Panc1 (cell line): Measurements from ENCODE around the gene UIMC1. TPM values are rescaled to one million over a fixed set of nuclear protein-coding genes. Genes with fewer than 3 reads are reported as not detected.

Experiments
- ATAC-seq: fragments of 200-7000 bp; cut with Tn5 transposase; 2 replicates; pipeline ENCODE4 v1.9.1; 2020; ENCODE audit warnings: mild to moderate bottlenecking, moderate library complexity
- BruUV-seq: library from RNA; stranded (reverse); fragments of 400-500 nt; replicated peaks from 2 replicates; lab custom pipeline; 2021; lab: Mats Ljungman, UMichigan
- CTCF ChIA-PET: fragments of 300-600 bp; sonication (Branson Sonifier 250); formaldehyde crosslinking; loops from one replicate; lab custom pipeline; 2022; ENCODE audit warnings: antibody characterized with exemption; lab: Charles Lee
- POLR2A ChIA-PET: fragments of 300-600 bp; sonication (Branson Sonifier 250); formaldehyde crosslinking; loops from one replicate; lab custom pipeline; 2022; ENCODE audit warnings: antibody characterized with exemption; lab: Charles Lee
- DNase-seq: peaks from one replicate; pipeline ENCODE4 v3.0.0-alpha.2; 2010; ENCODE audit warnings: low read depth, low spot score
- H3K27ac ChIP-seq: 2 replicates; pipeline ENCODE4 v1.5.1; 2011; ENCODE audit warnings: mild to moderate bottlenecking, low read length, inconsistent platforms
- H3K27me3 ChIP-seq: fragments of 200-500 bp; sonication (Bioruptor generic); 2 replicates; pipeline ENCODE4 v1.6.0; 2014; ENCODE audit warnings: low read length, inconsistent platforms; ENCODE audit not compliant: control insufficient read depth, insufficient read depth
- H3K36me3 ChIP-seq: fragments of 200-500 bp; sonication (Bioruptor generic); 2 replicates; pipeline ENCODE4 v1.5.1; 2014; ENCODE audit warnings: inconsistent platforms, mild to moderate bottlenecking, low read length, moderate library complexity; ENCODE audit not compliant: control insufficient read depth, insufficient read depth
- H3K4me1 ChIP-seq: 2 replicates; pipeline ENCODE4 v1.5.1; 2011; ENCODE audit warnings: inconsistent platforms, mild to moderate bottlenecking, low read length, moderate library complexity; ENCODE audit not compliant: control insufficient read depth, insufficient read depth
- H3K4me3 ChIP-seq, 2 experiments: 2 replicates each; pipeline ENCODE4 v1.5.1; 2011 to 2012; ENCODE audit warnings: low read depth in 2 of 2, low read length in 2 of 2, mild to moderate bottlenecking in 2 of 2, inconsistent platforms in 1 of 2, moderate library complexity in 1 of 2
- H3K9me3 ChIP-seq: fragments of 200-500 bp; sonication (Bioruptor generic); 2 replicates; pipeline ENCODE4 v1.5.1; 2014; ENCODE audit warnings: low read depth, mild to moderate bottlenecking, inconsistent platforms, low read length, moderate library complexity; ENCODE audit not compliant: control insufficient read depth, insufficient read depth
- POLR2AphosphoS5 ChIP-seq: IDR thresholded peaks from 2 replicates; pipeline ENCODE4 v1.6.1; 2012; ENCODE audit warnings: mild to moderate bottlenecking, low read depth, low read length, moderate library complexity
- SIN3A ChIP-seq: IDR thresholded peaks from 2 replicates; pipeline ENCODE4 v1.6.1; 2012; ENCODE audit warnings: low read depth, mild to moderate bottlenecking, low read length, moderate library complexity, borderline replicate concordance; ENCODE audit not compliant: insufficient read depth
- TCF7L2 ChIP-seq: IDR thresholded peaks from 2 replicates; pipeline ENCODE4 v1.6.1; 2011; ENCODE audit warnings: mild to moderate bottlenecking, low read depth, low read length, inconsistent platforms
- in situ Hi-C: cut with HindIII; loops from 2 replicates; pipeline ENCODE4 v1.10.0; 2016; ENCODE audit warnings: low sequenced_read_pairs, low pct_unique_long_range_greater_than_20kb
- intact Hi-C: fragments of 100-400 bp; cut with micrococcal nuclease; formaldehyde crosslinking; loops from one replicate; pipeline ENCODE4 v1.10.0; 2022; ENCODE audit not compliant: unreplicated experiment
- total RNA-seq: library from RNA; stranded (reverse); gene quantifications from one replicate; pipeline ENCODE4 v1.2.1, GENCODE V29; 2021; ENCODE audit not compliant: unreplicated experiment
- TF ChIP-seq, protein P1 (sequence below): fragments of 450-650 bp; IDR thresholded peaks from 2 replicates; pipeline ENCODE4 v1.5.1; 2017; ENCODE audit warnings: mild to moderate bottlenecking
- TF ChIP-seq, protein P2 (sequence below), 2 experiments: IDR thresholded peaks; 2 replicates each; pipeline ENCODE4 v1.6.1; 2011 to 2012; ENCODE audit warnings: low read depth in 2 of 2, control low read depth in 1 of 2, low read length in 1 of 2, mild to moderate bottlenecking in 1 of 2, moderate library complexity in 1 of 2; ENCODE audit not compliant: insufficient read depth in 1 of 2

UIMC1 gene
- total RNA-seq, 1 experiment from 2014 or later: 37.1 TPM

DNA sequence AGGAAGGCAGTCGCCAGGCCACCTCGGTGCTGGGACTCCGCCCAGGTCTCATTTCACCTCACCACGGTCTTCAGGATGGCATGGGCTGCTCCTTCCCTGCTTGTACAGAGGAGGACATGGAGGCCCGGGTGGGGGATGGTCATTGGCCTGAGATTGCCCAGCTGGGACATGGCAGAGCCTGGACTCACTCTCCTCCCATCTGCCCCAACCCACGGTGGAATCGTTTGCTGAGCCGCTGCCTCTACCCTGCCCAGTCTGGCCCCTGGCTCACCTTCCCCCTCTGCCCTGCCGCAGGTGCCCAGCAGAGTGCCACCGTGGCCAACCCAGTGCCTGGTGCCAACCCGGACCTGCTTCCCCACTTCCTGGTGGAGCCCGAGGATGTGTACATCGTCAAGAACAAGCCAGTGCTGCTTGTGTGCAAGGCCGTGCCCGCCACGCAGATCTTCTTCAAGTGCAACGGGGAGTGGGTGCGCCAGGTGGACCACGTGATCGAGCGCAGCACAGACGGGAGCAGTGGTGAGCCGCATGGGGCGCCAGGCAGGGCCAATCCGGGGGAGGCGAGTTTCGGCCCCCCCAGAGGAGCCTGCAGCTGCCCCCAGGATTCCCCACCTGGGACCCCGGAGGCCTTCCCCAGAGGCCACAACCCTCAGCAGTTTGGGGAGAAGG is 144.1 kb downstream of the UIMC1 start:
- in situ Hi-C loops (no loop called here), intact Hi-C loops (no loop called here)
- Histone ChIP-seq H3K9me3 (no peaks in the 10 kb centered on the region), H3K4me1 (peaks cover 3% of the 10 kb centered on the region; the same call in 1 of the 2 replicates), H3K27me3 (no peaks in the 10 kb centered on the region), H3K4me3 (no peak overlapping the region), H3K36me3 (no peaks in the 10 kb centered on the region), H3K27ac (no peak overlapping the region)
- CTCF ChIA-PET: no interaction called here
- DNase-seq (no peak), ATAC-seq (no peak)
- POLR2A ChIA-PET: no interaction called here
- TF ChIP-seq POLR2AphosphoS5 (no peak), TCF7L2 (no peak), SIN3A (no peak)
- TF ChIP-seq, protein P1, sequence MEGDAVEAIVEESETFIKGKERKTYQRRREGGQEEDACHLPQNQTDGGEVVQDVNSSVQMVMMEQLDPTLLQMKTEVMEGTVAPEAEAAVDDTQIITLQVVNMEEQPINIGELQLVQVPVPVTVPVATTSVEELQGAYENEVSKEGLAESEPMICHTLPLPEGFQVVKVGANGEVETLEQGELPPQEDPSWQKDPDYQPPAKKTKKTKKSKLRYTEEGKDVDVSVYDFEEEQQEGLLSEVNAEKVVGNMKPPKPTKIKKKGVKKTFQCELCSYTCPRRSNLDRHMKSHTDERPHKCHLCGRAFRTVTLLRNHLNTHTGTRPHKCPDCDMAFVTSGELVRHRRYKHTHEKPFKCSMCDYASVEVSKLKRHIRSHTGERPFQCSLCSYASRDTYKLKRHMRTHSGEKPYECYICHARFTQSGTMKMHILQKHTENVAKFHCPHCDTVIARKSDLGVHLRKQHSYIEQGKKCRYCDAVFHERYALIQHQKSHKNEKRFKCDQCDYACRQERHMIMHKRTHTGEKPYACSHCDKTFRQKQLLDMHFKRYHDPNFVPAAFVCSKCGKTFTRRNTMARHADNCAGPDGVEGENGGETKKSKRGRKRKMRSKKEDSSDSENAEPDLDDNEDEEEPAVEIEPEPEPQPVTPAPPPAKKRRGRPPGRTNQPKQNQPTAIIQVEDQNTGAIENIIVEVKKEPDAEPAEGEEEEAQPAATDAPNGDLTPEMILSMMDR: no peak
- TF ChIP-seq, protein P2, sequence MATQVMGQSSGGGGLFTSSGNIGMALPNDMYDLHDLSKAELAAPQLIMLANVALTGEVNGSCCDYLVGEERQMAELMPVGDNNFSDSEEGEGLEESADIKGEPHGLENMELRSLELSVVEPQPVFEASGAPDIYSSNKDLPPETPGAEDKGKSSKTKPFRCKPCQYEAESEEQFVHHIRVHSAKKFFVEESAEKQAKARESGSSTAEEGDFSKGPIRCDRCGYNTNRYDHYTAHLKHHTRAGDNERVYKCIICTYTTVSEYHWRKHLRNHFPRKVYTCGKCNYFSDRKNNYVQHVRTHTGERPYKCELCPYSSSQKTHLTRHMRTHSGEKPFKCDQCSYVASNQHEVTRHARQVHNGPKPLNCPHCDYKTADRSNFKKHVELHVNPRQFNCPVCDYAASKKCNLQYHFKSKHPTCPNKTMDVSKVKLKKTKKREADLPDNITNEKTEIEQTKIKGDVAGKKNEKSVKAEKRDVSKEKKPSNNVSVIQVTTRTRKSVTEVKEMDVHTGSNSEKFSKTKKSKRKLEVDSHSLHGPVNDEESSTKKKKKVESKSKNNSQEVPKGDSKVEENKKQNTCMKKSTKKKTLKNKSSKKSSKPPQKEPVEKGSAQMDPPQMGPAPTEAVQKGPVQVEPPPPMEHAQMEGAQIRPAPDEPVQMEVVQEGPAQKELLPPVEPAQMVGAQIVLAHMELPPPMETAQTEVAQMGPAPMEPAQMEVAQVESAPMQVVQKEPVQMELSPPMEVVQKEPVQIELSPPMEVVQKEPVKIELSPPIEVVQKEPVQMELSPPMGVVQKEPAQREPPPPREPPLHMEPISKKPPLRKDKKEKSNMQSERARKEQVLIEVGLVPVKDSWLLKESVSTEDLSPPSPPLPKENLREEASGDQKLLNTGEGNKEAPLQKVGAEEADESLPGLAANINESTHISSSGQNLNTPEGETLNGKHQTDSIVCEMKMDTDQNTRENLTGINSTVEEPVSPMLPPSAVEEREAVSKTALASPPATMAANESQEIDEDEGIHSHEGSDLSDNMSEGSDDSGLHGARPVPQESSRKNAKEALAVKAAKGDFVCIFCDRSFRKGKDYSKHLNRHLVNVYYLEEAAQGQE (IDR thresholded peaks at IDR 0.05; ENCODE audit: insufficient read depth in 1 of 2, low read depth in 2 of 2, low read length in 1 of 2): no peak
- BruUV-seq: no TSS peak

DNA sequence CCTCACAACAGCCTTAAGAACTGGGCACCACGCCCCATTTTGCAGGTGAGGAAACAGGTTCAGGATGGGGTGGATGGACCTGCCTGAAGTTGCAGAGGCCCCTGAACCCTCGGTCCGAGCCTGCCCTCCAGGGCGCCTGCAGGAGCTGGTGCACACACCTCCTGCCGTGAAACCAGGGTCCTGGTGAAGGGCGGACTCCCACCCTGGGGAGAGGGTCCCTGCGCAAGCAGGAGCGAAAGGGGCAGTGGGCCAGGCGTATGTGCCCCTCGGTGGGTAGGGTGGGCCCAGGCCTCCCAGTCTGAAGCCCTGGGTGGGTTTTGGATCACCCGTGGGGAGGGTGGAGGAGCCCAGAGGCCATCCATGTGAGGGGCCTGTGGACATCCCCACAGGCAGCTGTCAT is 145.3 kb downstream of the UIMC1 start:
- no peak overlapping the region for H3K27ac ChIP-seq
- intact Hi-C loops: no loop called here
- no peaks in the 10 kb centered on the region for H3K36me3 ChIP-seq
- ChIA-PET POLR2A (no interaction called here), CTCF (no interaction called here)
- no peaks in the 10 kb centered on the region for H3K9me3 ChIP-seq
- in situ Hi-C loops: no loop called here
- BruUV-seq: no TSS peak
- DNase-seq (no peak), ATAC-seq (no peak)
- peaks cover 3% of the 10 kb centered on the region; the same call in 1 of the 2 replicates for H3K4me1 ChIP-seq
- H3K27me3 ChIP-seq: no peaks in the 10 kb centered on the region; the same call in 1 of the 2 replicates
- TF ChIP-seq SIN3A: no peak
- H3K4me3 ChIP-seq: no peak overlapping the region

DNA sequence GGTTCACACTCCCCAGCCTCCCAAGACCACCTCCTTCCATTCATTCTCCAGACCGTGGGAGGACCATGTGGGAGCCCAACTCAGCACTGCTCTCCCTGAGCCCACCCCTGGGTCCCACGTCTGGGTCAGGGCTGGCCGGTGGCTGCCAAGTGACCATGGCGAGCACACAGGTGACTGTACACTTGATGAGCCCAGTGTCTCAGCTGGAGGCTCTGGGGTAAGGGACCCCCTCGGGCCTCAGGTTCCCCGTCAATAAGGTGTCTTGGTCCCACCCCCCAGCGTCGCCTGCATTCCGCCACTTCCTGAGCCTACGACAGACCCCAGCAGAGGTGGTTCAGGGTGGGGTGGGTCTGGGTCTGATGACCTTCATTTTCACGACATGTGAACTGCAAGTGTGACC is 146.2 kb downstream of the UIMC1 start:
- TF ChIP-seq SIN3A (no peak), POLR2AphosphoS5 (no peak), TCF7L2 (no peak)
- TF ChIP-seq, protein P1: no peak
- TF ChIP-seq, protein P2 (IDR thresholded peaks at IDR 0.05; ENCODE audit: insufficient read depth in 1 of 2, low read depth in 2 of 2, low read length in 1 of 2): no peak
- intact Hi-C loops: no loop called here
- H3K27ac ChIP-seq: no peak overlapping the region
- no peaks in the 10 kb centered on the region; the same call in 1 of the 2 replicates for H3K27me3 ChIP-seq
- ATAC-seq: no peak
- ChIA-PET POLR2A (no interaction called here), CTCF (no interaction called here)
- H3K9me3 ChIP-seq: no peaks in the 10 kb centered on the region
- no peak overlapping the region for H3K4me3 ChIP-seq
- in situ Hi-C loops: no loop called here
- peaks cover 3% of the 10 kb centered on the region; the same call in 1 of the 2 replicates for H3K4me1 ChIP-seq
- no peaks in the 10 kb centered on the region for H3K36me3 ChIP-seq
- DNase-seq: no peak
- no TSS peak for BruUV-seq
